Thyroid gland (tissue), 4 donors: ENCODE measurements around the gene CYYR1.

Source experiments
- CTCF ChIP-seq, 6 experiments: fragments of 200-600 bp in 3 of 6; fragments of 450-650 bp in 3 of 6; sonication (generic) in 3 of 6; IDR thresholded peaks; one replicate each; pipeline ENCODE4 v1.5.1; 2016 to 2019; ENCODE audit warnings: antibody characterized with exemption in 6 of 6, mild to moderate bottlenecking in 2 of 6, inconsistent platforms in 1 of 6, moderate library complexity in 1 of 6
- POLR2A ChIP-seq, 2 donors: fragments of 450-650 bp; IDR thresholded peaks; one replicate each; pipeline ENCODE4 v1.6.1; 2017; ENCODE audit warnings: antibody characterized with exemption in 2 of 2, mild to moderate bottlenecking in 2 of 2, moderate library complexity in 1 of 2

DNA sequence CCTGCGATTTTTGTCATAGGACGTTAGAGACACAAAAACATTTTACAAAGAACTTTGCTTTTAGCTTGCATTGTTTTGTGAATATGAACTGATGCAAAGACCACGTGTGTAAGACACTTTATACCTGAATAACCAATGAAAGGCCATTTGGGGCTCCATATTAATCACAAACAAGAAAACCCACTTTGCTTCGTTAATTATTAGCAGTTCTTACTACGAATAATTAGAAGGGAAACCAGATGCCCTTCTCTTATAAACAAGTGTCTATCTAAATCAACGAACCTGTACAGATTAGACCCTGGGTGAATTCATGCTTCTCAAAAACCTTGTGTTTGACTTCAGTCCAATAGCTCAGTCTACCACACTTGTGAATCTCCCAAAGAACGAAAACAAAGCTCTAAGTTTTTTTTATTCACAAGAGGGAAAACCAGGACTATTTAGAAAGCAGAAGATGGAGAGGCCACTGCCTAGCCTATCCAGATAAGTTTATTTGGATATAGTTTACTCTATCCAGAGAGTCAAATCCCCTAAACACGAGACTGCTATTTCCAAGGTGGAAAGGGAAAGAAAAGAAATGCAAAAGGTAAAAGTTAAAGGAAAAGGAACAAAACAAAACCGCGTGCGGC, 897 bp downstream of the CYYR1 start:
- TF ChIP-seq CTCF (IDR thresholded peaks at IDR 0.05) (no peak), POLR2A (IDR thresholded peaks at IDR 0.05) (no peak)
